HG02970 (cell line): ENCODE results near the gene CPAMD8.
"Not testable (repeated sequence)": the region's sequence is repeated elsewhere in the genome, so short reads cannot be mapped to it uniquely, and the experiment has no call there.

Source experiments
- ATAC-seq: cut with Tn5 transposase; IDR thresholded peaks from one replicate; pipeline ENCODE4 v1.9.1; 2021; ENCODE audit warnings: mild to moderate bottlenecking, moderate library complexity, moderate number of reproducible peaks; ENCODE audit not compliant: unreplicated experiment, low FRiP score

The CPAMD8 gene

GRCh38 chr19:16951529-16951928, 75.1 kb downstream of the CPAMD8 start:
- no peak for ATAC-seq

- no peak for ATAC-seq
Observed at GRCh38 chr19:16949496-16950023, 77.0 kb downstream of the CPAMD8 start.

DNA sequence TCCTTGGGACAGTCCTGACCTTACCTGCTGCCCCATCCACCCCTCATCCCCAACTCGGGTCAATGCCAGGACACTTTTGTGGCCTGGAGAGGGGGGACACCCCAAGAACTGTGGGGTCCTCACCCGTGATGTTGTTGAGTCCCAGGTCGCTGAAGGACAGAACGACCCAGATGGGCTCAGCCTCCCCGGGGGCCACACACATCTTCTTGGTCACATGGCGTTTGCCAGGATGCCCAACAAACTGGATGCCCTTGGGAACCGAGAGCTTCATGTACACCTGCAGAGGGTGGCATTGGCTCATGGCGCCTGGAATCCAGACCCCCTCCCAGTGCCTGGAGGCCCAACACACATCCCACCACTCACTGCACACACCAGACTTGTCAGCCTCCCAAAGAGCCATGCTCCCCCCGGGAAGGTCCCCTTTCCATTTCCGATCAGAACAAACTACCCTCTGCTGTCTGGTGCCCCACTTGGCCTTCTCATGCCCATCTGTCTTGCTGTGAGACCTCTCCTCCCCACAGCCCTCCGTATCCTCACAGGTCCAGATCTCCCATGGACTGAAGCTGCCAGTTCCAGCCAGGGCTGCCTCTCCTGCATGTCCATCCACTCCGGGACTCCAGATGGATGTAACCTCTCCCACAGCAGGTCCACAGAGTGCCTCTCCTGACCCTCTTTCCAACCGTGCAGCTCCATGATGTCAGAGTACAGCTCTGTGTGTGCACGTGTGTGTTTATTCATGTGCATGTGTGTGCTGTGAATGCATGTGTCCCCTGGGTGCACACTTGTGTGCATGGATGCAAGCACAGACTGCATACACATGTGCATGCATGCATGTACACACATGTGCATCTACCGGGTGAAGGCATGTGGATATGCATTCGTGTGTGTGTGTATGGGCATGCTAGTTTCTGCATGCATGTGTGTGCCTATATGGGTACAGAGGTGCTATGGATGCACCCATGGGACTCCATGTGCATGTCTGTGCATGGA, 79.4 kb downstream of the CPAMD8 start:
- no peak for ATAC-seq

GRCh38 chr19:16945762-16946465, 80.7 kb downstream of the CPAMD8 start:
- ATAC-seq: no peak

GRCh38 chr19:16945364-16945714, 81.3 kb downstream of the CPAMD8 start:
- ATAC-seq: no peak

DNA sequence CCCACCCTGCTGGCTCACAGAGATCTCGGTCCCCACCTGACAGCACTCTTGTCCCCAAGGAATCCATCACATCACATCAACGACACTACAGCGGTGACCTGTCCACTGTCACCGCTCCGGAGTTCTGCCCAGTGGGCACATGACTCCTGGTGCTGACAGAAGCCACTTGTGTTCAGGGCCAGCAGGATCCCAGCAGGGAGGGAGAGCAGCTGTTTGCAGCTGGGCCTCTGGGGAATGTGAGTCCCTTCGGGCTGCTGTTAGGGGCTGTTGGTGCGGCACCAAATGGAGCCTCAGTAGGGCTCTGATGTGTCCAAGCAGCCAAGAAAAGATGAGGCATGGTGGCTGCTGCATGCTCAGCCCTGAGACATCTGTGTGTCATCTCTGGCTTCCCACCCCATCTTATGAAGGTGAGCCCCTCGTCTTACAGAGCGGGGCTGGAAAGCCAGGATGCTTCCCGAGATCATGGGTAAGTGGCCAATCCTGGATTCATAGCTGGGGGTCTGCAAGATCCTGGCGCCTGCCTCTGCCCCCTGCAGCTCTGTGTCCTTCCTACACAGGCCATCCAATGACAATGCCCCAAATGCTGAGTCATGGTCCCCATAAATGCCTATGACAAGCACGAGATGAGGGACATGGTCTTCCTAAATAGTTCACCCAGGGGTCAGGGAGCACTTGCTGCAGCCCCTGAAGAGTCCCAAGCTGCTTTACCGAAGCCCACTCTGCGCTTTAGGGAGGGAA, 81.8 kb downstream of the CPAMD8 start:
- ATAC-seq: no peak

DNA sequence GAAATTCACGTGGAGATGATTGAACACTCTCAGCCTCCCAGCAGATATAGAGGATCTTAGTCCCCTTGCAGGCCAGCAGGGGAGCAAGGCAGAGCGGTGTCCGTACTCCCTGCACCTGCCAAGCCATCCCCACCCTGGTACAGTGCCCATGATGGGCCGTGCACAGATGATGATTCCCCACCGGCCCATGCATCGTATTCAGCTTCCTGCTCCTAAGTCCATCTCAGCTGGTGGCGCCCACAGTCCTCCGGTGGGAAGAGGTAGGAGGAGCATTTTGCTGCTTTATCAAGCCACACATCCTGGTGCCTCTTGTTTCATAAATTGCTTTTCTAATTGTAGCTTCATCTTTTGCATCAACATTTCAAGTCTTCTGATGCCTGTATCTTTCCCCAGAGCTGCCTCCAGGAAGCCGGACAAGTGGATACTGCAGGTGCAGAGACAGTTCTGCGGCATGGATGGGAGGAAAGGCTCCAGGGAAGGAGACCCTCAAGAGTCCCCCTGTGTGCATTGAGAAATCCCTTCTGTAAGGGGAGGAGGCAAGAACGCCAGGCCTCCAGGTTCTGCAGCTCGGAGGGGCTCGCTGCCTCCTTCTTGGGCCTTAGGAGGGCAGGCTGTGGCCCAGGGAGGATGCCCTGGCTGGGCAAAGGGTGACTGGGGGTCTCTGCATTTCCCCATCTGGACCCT, 82.5 kb downstream of the CPAMD8 start:
- no peak for ATAC-seq

- not testable (repeated sequence) for ATAC-seq
Observed at GRCh38 chr19:16943090-16943489, 83.5 kb downstream of the CPAMD8 start.

DNA sequence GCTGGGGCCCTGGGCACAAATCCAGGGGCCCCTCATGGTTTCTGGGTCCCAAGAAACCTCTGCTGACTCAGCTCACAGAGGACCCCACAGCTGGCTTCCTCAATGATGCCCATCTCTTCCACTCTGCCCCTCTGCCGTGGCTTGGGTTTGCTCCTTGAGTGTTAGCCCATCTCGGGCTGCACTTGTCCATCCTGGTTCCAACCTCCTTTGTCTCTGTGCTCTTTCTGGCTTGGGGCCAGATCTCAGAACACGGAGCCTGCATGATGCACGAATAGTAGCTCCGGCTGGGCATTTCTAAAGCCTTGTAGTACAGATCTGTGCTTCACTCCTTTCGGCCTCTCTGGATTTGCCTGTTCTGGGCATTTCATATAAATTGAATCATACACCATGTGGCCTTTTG, 84.0 kb downstream of the CPAMD8 start:
- ATAC-seq: no peak

DNA sequence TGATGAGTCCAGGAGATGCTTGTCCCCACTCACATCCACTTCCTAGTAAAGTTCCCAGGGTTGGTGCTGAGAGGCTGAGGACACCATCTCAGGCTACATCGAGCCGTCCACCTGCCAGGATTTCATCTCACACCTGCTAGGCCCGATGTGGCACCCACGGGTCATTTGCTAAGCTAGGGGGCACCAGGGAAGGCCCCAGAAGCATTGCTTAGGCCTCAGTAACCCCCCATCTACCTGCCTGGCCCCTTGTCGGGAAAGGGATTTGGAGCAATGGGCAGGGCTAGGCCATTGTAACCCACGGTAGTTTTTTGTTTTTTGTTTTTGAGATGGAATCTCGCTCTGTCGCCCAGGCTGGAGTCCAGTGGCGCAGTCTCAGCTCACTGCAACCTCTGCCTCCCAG, 86.0 kb downstream of the CPAMD8 start:
- ATAC-seq: no peak

GRCh38 chr19:16940063-16940462, 86.5 kb downstream of the CPAMD8 start:
- not testable (repeated sequence) for ATAC-seq

DNA sequence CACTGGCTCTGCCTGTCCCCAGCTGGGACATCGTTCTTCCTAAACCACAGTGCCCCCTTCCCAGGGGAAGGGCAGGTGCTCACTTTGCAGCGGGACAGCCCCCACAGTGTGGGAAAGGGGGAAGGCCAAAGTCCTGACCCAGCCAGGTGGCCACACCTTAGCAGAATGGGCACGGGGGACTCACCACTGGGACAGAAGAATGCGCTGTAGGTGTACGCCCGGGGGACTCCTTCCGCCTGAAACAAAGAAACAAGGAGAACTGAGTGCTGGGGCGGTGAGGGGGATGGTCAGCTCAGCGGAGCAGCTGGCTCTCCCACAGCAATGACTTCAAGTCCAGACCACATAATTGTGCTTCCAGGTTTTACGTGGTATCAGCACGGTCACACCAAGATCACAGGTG, 88.4 kb downstream of the CPAMD8 start:
- no peak for ATAC-seq

DNA sequence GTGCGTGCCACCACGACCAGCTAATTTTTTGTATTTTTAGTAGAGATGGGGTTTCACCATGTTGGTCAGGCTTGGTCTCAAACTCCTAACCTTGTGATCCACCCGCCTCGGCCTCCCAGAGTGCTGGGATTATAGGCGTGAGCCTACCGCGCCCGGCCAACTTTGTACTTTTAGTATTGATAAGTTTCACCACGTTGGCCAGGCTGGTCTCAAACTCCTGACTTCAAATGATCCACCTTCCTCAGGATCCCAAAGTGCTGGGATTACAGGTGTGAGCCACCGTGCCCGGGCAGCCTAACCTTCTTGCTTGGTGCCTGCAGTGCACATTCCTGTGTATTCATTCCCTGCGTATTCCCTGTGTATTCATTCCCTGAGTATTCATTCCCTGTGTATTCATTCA, 88.8 kb downstream of the CPAMD8 start:
- not testable (repeated sequence) for ATAC-seq

GRCh38 chr19:16936901-16937300, 89.7 kb downstream of the CPAMD8 start:
- ATAC-seq: no peak

DNA sequence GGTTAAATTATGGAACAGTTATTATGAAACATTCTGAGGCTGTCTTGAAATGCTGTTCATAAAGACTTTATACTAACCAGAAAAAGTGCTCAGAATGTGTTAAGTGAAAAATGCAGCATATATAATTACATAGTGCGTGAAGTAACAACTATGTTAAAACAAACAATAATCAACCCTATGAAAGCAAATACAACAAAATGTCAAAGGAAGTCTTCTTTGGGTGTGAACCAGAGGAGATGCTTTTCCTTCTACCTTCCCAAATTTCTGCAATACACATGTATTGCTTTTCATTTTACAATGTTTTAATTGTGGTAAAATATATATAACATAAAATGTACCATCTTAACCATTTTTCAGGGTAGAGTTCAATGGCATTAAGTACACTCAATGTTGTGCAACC, 92.1 kb downstream of the CPAMD8 start:
- no peak for ATAC-seq

GRCh38 chr19:16931306-16931705, 95.3 kb downstream of the CPAMD8 start:
- ATAC-seq: no peak

DNA sequence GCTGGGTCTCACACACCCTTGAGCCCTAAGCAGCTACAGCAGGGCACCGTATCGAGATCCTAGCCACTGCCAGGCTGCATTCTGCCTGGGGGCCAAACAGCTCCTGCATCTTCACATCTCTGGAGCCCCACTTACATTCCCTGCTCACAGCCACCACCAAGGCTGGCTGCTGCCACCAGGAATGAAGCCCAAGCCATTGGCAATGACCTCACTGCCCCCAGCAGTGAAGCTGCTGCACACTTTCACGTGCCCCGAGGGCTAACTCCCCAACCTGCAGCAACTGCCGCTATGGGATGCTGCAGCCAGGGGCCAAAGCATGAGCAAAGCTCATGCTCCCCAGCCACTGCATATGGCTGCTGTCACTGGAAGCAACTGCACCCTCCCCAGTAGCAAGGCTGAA, 95.9 kb downstream of the CPAMD8 start:
- no peak for ATAC-seq

DNA sequence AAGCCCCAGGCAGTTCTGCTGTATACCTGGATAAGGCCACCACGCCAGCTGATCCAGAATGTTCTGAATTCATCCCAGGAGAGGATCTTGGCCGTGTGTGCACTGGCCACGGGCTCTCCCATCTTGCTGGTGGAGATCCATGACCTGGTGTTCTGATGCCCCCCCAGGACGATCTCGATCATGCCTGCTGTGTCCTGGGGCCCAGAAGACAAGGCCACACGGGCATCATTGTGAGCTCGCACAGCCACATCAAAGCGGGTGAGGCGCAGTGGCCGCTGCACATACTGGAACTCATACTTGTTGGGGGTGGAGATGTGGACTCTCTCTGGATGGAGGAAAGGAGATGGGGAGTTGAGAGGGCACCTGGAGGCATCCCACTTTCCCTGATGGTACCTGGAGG, 97.7 kb downstream of the CPAMD8 start:
- ATAC-seq: no peak

- no peak for ATAC-seq
Observed at GRCh38 chr19:16928351-16928750, 98.3 kb downstream of the CPAMD8 start.

DNA sequence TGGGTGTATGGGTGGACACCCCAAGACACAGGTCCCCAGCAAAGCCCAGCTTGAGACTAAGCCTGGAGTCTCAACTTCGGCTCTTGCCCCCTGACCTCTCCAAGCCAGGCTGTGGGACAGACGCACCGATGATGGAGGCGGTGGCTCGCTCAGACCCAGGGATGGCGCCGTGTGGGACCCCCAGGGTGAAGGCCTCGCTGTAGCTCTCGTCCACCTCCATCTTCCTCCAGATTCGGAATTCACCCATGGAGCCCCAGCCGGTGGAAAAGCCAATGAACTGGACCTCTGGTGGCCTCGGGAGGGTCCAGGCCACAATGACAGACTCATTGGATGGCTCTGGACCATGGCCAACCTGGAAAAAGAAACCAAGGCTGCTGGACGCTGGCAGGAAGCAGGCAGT, 98.7 kb downstream of the CPAMD8 start:
- no peak for ATAC-seq
